Activated T-cell treated with anti-CD3 and anti-CD28 coated beads for 4 hours (primary cell): ENCODE results near the gene CRAT.

Experiments
- DNase-seq: peaks from one replicate; pipeline ENCODE4 v3.0.0-alpha.2; 2020

The CRAT gene

GRCh38 chr9:129110740-129111527 lies at the start of gene CRAT, which contains the start of gene PTPA:
CRAT (minus strand) TSS chr9:129110793; CDS start chr9:129110509, 284 bp downstream.
PTPA (plus strand) TSS chr9:129111415; CDS start chr9:129111601, 186 bp downstream.
- peak; percentile 92 for DNase-seq

GRCh38 chr9:129156163-129156562 lies 45.6 kb upstream of the CRAT start:
- no peak for DNase-seq

- no peak for DNase-seq
These were observed 44.4 kb upstream of the CRAT start for GRCh38 chr9:129154866-129155477.

GRCh38 chr9:129151469-129151868 lies 40.9 kb upstream of the CRAT start:
- DNase-seq = no peak

- no peak for DNase-seq
These were observed 40.1 kb upstream of the CRAT start for GRCh38 chr9:129150672-129151211.

- no peak for DNase-seq
These were observed 39.5 kb upstream of the CRAT start for GRCh38 chr9:129150122-129150521.

GRCh38 chr9:129149442-129149841 lies 38.8 kb upstream of the CRAT start:
- DNase-seq = no peak

GRCh38 chr9:129148463-129149204 lies 38.0 kb upstream of the CRAT start:
- no peak for DNase-seq

- no peak for DNase-seq
These were observed 35.9 kb upstream of the CRAT start for GRCh38 chr9:129146441-129146941.

- DNase-seq = no peak
These were observed 35.3 kb upstream of the CRAT start for GRCh38 chr9:129145841-129146292.

GRCh38 chr9:129145316-129145715 lies 34.7 kb upstream of the CRAT start:
- DNase-seq = no peak

- DNase-seq = peak; percentile 60
These were observed 32.7 kb upstream of the CRAT start for GRCh38 chr9:129143031-129143927.

GRCh38 chr9:129142138-129142935 lies 31.7 kb upstream of the CRAT start:
- DNase-seq = no peak

GRCh38 chr9:129141066-129142041 lies 30.8 kb upstream of the CRAT start:
- DNase-seq = no peak

- no peak for DNase-seq
These were observed 29.9 kb upstream of the CRAT start for GRCh38 chr9:129140397-129141065.

- peak; percentile 68 for DNase-seq
These were observed 29.4 kb upstream of the CRAT start for GRCh38 chr9:129139993-129140396.

GRCh38 chr9:129139233-129139992 lies 28.8 kb upstream of the CRAT start:
- DNase-seq = peak; percentile 75

GRCh38 chr9:129138476-129139232 lies 28.1 kb upstream of the CRAT start:
- DNase-seq = no peak
